GM23248 (cell line): ENCODE measurements around the gene NLK.

Source experiments
- EZH2 ChIP-seq: fragments of 200-600 bp; sonication (generic); IDR thresholded peaks from 2 replicates; pipeline ENCODE4 v1.6.1; 2018; ENCODE audit warnings: antibody characterized with exemption, mild to moderate bottlenecking; ENCODE audit not compliant: insufficient read depth, poor library complexity, severe bottlenecking
- EZH2phosphoT487 ChIP-seq: fragments of 200-600 bp; sonication (generic); IDR thresholded peaks from 2 replicates; pipeline ENCODE4 v1.6.1; 2018; ENCODE audit warnings: antibody characterized with exemption, moderate library complexity, mild to moderate bottlenecking, low read depth; ENCODE audit not compliant: insufficient read depth

DNA sequence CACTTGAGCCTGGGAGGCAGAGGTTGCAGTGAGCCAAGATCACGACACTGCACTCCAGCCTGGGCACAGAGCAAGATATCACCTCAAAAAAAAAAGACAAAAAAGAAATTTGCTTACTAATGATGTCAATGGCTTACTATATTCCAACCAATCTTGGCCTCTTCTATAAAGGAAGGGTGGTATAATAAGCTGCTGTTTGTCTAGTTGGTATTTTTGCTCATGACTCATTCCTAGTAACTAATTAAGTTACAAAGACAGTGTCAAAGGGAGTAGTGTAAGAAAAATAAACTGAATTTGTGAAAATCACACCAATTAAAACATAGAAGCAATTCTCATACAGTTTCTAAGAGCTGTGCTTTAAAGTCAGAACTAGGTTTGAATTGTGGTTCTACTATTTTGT, 82.5 kb downstream of the NLK start:
- TF ChIP-seq EZH2 (no peak), EZH2phosphoT487 (no peak)
